Suprapubic skin (tissue), 4 donors: Measurements from ENCODE around the gene SSR1.

Experiments
- CTCF ChIP-seq, 2 donors: fragments of 200-600 bp in 1 of 2; fragments of 450-650 bp in 1 of 2; sonication (generic) in 1 of 2; IDR thresholded peaks; one replicate each; pipeline ENCODE4 v1.5.1; 2016 to 2019; ENCODE audit warnings: antibody characterized with exemption in 2 of 2, mild to moderate bottlenecking in 1 of 2, moderate library complexity in 1 of 2
- EP300 ChIP-seq: sonication (generic); formaldehyde crosslinking; IDR thresholded peaks from one replicate; pipeline ENCODE4 v1.6.1; 2017; ENCODE audit warnings: antibody characterized with exemption
- POLR2A ChIP-seq, 2 donors: fragments of 450-650 bp; IDR thresholded peaks; one replicate each; pipeline ENCODE4 v1.6.1; 2017; ENCODE audit warnings: antibody characterized with exemption in 2 of 2, mild to moderate bottlenecking in 2 of 2, moderate library complexity in 2 of 2
- POLR2AphosphoS5 ChIP-seq, 3 donors: sonication (generic); formaldehyde crosslinking; IDR thresholded peaks; one replicate each; pipeline ENCODE4 v1.6.1; 2017; ENCODE audit warnings: antibody characterized with exemption in 3 of 3

GRCh38 chr6:7290079-7290478 lies 22.9 kb downstream of the SSR1 start:
- no peak for TF ChIP-seq CTCF (IDR thresholded peaks at IDR 0.05)
- TF ChIP-seq POLR2AphosphoS5 (IDR thresholded peaks at IDR 0.05): no peak
- no peak for TF ChIP-seq POLR2A (IDR thresholded peaks at IDR 0.05)
- TF ChIP-seq EP300: no peak
